NCI-H2029 (cell line): ENCODE results near the gene AMN.
A peak's percentile ranks its signal among the peaks of the same experiment; 100 is the strongest.

ENCODE experiments used
- DNase-seq: peaks from one replicate; lab custom pipeline; 2025; lab: John Stamatoyannopoulos, UW

AMN gene

GRCh38 chr14:102944448-102945330 is 22.2 kb downstream of the AMN start:
- DNase-seq: no peak

- DNase-seq: no peak
Observed at GRCh38 chr14:102945346-102946130, 23.1 kb downstream of the AMN start.

- DNase-seq: no peak
Observed at GRCh38 chr14:102947321-102948103, 25.0 kb downstream of the AMN start.

GRCh38 chr14:102948698-102949061 is 26.2 kb downstream of the AMN start:
- no peak for DNase-seq

GRCh38 chr14:102949062-102949800 is 26.8 kb downstream of the AMN start:
- peak; percentile 59 for DNase-seq

GRCh38 chr14:102949801-102950451 is 27.5 kb downstream of the AMN start:
- DNase-seq: peak; percentile 66

- DNase-seq: no peak
Observed at GRCh38 chr14:102951034-102951433, 28.6 kb downstream of the AMN start.

GRCh38 chr14:102951799-102952198 is 29.3 kb downstream of the AMN start:
- no peak for DNase-seq

- DNase-seq: no peak
Observed at GRCh38 chr14:102952276-102952675, 29.8 kb downstream of the AMN start.

GRCh38 chr14:102953100-102953499 is 30.6 kb downstream of the AMN start:
- DNase-seq: no peak

- no peak for DNase-seq
Observed at GRCh38 chr14:102954081-102954789, 31.8 kb downstream of the AMN start.

GRCh38 chr14:102955636-102956408 is 33.4 kb downstream of the AMN start:
- DNase-seq: no peak

- no peak for DNase-seq
Observed at GRCh38 chr14:102957222-102957621, 34.8 kb downstream of the AMN start.

- no peak for DNase-seq
Observed at GRCh38 chr14:102958461-102958860, 36.0 kb downstream of the AMN start.

GRCh38 chr14:102962111-102962627 is 39.7 kb downstream of the AMN start:
- no peak for DNase-seq

GRCh38 chr14:102964152-102964730 is 41.8 kb downstream of the AMN start:
- DNase-seq: no peak

- no peak for DNase-seq
Observed at GRCh38 chr14:102965282-102965681, 42.8 kb downstream of the AMN start.

GRCh38 chr14:102965971-102966655 is 43.6 kb downstream of the AMN start:
- no peak for DNase-seq
